ENCODE measurements around the gene BACH2. TPM values are rescaled to one million over a fixed set of nuclear protein-coding genes. Genes with fewer than 3 reads are reported as not detected.

Gene BACH2
- polyA plus RNA-seq, 2 of the 4 experiments (the other 2 are of a cell fraction) = 0.01 to 0.36 TPM

GRCh38 chr6:90231798-90232197 lies 64.8 kb downstream of the BACH2 start:
- Histone ChIP-seq H3K4me1 (no peaks in the 10 kb centered on the region), H3K9me3 (no peaks in the 10 kb centered on the region), H3K4me2 (no peak overlapping the region), H3K4me3 (no peak overlapping the region), H3K27ac (no peak overlapping the region)
- no peak for ATAC-seq
- WGBS (ENCODE audit: missing lambda C conversion rate) = 48% methylated on average over 1 of the region's 1 CpG
- no peak for FAIRE-seq
- ChIA-PET CTCF (interaction anchor here (0.7 kb wide), 1 partner anchor 86 kb away, joined by 3 read pairs; no protein-coding TSS in a partner anchor), POLR2A (no interaction called here)
- no peak for DNase-seq (ENCODE audit: low read depth in 1 of 2, low spot score in 1 of 2)
- TF ChIP-seq FOXS1 (CRISPR knock-in tag; IDR thresholded peaks at IDR 0.05) (no peak), ZC3H11A (IDR thresholded peaks at IDR 0.05) (no peak), PHF8 (IDR thresholded peaks at IDR 0.05; ENCODE audit: borderline replicate concordance, low read depth) (no peak), RCOR1 (IDR thresholded peaks at IDR 0.05; ENCODE audit: low read depth, low read length) (no peak), FOSB (CRISPR knock-in tag; IDR thresholded peaks at IDR 0.05) (no peak), CBX2 (IDR thresholded peaks at IDR 0.05; ENCODE audit: borderline replicate concordance, low read depth) (no peak), RAD21 (conservative IDR thresholded peaks at IDR 0.05 in 1 of 2, IDR thresholded peaks at IDR 0.05 in 1 of 2) (no peak), CBX8 (IDR thresholded peaks at IDR 0.05) (no peak), SMC3 (IDR thresholded peaks at IDR 0.05) (no peak), HOXA7 (CRISPR knock-in tag; IDR thresholded peaks at IDR 0.05) (no peak)

GRCh38 chr6:90231308-90231707 lies 65.3 kb downstream of the BACH2 start:
- POLR2A ChIA-PET = no interaction called here
- 94% methylated on average over 2 of the region's 2 CpGs for WGBS (ENCODE audit: missing lambda C conversion rate)

GRCh38 chr6:90230548-90231215 lies 66.0 kb downstream of the BACH2 start:
- H3K4me3 ChIP-seq = no peak overlapping the region
- 38% methylated on average over 3 of the region's 3 CpGs for WGBS (ENCODE audit: missing lambda C conversion rate)
- DNase-seq (ENCODE audit: low read depth in 1 of 2, low spot score in 1 of 2) = no peak
- H3K4me2 ChIP-seq = no peak overlapping the region
- ChIA-PET POLR2A (no interaction called here), CTCF (no interaction called here)
- H3K4me1 ChIP-seq = no peaks in the 10 kb centered on the region
- H3K27ac ChIP-seq = no peak overlapping the region
- no peak for ATAC-seq
- no peaks in the 10 kb centered on the region for H3K9me3 ChIP-seq
- FAIRE-seq = no peak
- TF ChIP-seq POLR2AphosphoS2 (conservative IDR thresholded peaks at IDR 0.05; ENCODE audit: low read length) (no peak), FOSL2 (IDR thresholded peaks at IDR 0.05) (no peak), FOSL2 (CRISPR knock-in tag; IDR thresholded peaks at IDR 0.05) (no peak), NFE2L2 (conservative IDR thresholded peaks at IDR 0.05; ENCODE audit: low read length) (no peak), SMC3 (IDR thresholded peaks at IDR 0.05) (no peak), EP300 (IDR thresholded peaks at IDR 0.05) (no peak), SREBF2 (IDR thresholded peaks at IDR 0.05) (no peak), NR3C1 (IDR thresholded peaks at IDR 0.05) (no peak), KDM1A (IDR thresholded peaks at IDR 0.05; ENCODE audit: low read depth) (no peak), KDM5A (IDR thresholded peaks at IDR 0.05) (no peak), CEBPB (IDR thresholded peaks at IDR 0.05) (no peak), RARB (CRISPR knock-in tag; IDR thresholded peaks at IDR 0.05) (no peak), JUN (IDR thresholded peaks at IDR 0.05) (no peak), HMGXB4 (CRISPR knock-in tag; IDR thresholded peaks at IDR 0.05; ENCODE audit: borderline replicate concordance) (no peak), HEYL (CRISPR knock-in tag; IDR thresholded peaks at IDR 0.05) (no peak), ZNF302 (CRISPR knock-in tag; IDR thresholded peaks at IDR 0.05) (no peak)

More at GRCh38 chr6:90231308-90231707, 65.3 kb downstream of the BACH2 start:
- no peak overlapping the region for H3K4me3 ChIP-seq
- no peak overlapping the region for H3K4me2 ChIP-seq
- H3K4me1 ChIP-seq = no peaks in the 10 kb centered on the region
- TF ChIP-seq REST (IDR thresholded peaks at IDR 0.05) = no peak
- DNase-seq (ENCODE audit: low read depth in 1 of 2, low spot score in 1 of 2) = no peak
- CTCF ChIA-PET = interaction anchor here (0.7 kb wide), 1 partner anchor 87 kb away, joined by 3 read pairs; no protein-coding TSS in a partner anchor
- no peak for FAIRE-seq
- ATAC-seq = no peak
- no peak overlapping the region for H3K27ac ChIP-seq
- H3K9me3 ChIP-seq = no peaks in the 10 kb centered on the region
